T-helper 1 cell treated with Interleukin-12 subunit alpha and Interleukin-12 subunit beta and Interleukin-4 antibody, amounts not matched to agents 30 ng/mL and 1 ng/mL, for 36 hours (primary cell): ENCODE data around the gene BTRC. TPM values are rescaled to one million over a fixed set of nuclear protein-coding genes. Genes with fewer than 3 reads are reported as not detected.

Experiments
- intact Hi-C: fragments of 100-400 bp; cut with micrococcal nuclease; formaldehyde crosslinking; loops from one replicate; pipeline ENCODE4 v1.15.1; 2024
- total RNA-seq: library from RNA; stranded (reverse); gene quantifications from 2 replicates; pipeline ENCODE4 v1.2.3, GENCODE V29; 2022

Gene BTRC
- total RNA-seq, 1 donor from 2014 or later, result 14.8 TPM

GRCh38 chr10:101468159-101468558, 114.2 kb downstream of the BTRC start:
- intact Hi-C loops, result no loop called here

DNA sequence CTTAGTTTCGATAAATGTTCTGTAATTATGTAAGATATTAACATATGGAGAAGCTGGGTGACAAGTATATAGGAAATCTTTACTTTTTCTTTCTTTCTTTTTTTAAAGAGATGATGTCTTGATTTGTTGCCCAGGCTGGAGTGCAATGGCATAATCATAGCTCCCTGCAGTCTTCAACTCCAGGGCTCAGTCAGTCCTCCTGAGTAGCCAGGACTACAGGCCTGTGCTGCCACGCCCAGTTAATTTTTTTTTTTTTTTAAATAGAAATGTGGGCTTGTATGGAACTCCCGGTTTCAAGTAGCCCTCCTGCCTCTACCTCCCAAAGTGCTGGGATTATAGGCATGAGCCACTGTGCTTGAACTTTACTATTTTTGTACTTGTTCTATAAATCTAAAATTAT, 122.4 kb downstream of the BTRC start:
- intact Hi-C loops, result no loop called here

DNA sequence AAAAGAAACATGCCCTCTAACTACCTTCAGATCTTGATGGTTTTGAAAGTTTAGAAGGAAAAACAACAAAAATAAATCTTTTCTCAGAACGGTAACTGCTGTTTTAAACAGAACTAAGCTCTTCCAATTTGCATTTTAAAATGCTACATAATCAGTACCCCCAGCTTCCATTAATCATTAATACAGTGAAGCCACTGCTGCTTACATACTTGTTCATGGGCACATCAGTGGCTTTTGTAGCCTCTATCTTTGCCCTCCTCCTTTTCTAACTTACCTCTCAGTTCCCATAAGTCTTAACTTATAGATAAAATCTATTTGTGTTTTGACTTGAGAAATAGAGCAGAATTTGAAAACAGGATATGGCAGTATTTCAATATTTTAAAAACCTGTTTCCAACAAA, 125.0 kb downstream of the BTRC start:
- intact Hi-C loops, result no loop called here

GRCh38 chr10:101481256-101481655, 127.3 kb downstream of the BTRC start:
- intact Hi-C loops, result no loop called here

GRCh38 chr10:101482568-101482967, 128.6 kb downstream of the BTRC start:
- intact Hi-C loops, result no loop called here

- intact Hi-C loops, result no loop called here
Observed at GRCh38 chr10:101484175-101484745, 130.3 kb downstream of the BTRC start.

DNA sequence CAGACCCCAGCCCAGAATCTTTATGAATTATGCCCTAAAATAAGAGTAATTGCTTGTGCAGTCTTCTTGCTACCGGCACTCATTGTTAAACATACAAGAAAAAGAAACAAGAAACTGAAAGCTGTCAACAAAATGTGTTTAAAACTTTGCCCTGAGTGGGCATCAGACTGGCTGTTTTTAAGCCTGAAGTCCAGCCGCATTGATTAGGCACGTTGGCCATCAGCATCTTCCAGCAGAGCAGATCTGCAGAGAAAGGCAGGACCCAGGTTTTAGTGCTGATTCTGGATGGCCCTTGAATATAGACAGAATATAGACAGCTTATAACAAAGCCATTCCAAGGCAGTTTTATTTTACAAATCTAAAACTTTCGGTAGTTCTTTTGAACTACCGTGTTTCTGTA, 131.2 kb downstream of the BTRC start:
- intact Hi-C loops, result no loop called here

- intact Hi-C loops, result no loop called here
Observed at GRCh38 chr10:101485681-101486554, 132.0 kb downstream of the BTRC start.

DNA sequence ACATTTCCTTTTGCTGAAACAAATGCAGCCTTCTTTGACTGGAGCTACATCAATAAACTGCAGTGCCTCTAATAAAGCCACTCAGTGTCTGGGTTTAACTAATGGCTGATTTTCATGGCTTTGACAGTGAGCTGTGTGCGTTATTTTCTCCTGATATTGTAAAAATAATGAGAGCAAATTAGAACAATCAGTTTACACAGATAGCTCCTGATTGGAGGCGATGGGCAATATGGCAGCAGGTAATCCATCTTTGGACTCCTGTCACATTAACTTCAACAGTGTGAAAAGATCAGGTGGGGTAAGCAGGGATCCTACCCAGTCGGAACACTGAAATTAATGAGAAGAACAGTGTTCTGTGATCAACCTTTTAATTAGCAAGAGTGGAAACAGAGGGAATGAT, 133.4 kb downstream of the BTRC start:
- intact Hi-C loops, result no loop called here

DNA sequence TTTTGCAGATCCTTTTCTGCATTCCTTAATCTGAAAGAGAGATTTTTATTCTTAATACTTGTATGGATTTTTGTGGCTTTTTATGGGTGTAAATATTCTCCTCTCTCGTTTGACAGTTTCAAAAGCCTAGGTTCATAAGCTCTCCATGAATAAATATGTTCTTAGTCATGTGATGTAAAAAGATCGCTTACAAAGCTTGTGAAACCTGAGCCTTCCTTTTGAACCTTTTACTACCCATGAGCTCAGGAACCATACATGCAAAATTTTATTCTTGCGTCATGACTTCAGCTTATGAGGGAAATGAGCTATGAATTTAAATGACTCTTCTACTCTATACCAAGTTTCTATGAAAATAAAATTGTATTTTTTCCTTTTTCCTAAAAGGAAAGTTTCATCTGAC, 135.4 kb downstream of the BTRC start:
- intact Hi-C loops, result no loop called here

- intact Hi-C loops, result no loop called here
Observed at GRCh38 chr10:101490026-101490425, 136.1 kb downstream of the BTRC start.

GRCh38 chr10:101492205-101492604, 138.2 kb downstream of the BTRC start:
- intact Hi-C loops, result no loop called here

- intact Hi-C loops, result no loop called here
Observed at GRCh38 chr10:101492814-101493213, 138.8 kb downstream of the BTRC start.

- intact Hi-C loops, result no loop called here
Observed at GRCh38 chr10:101493249-101493648, 139.3 kb downstream of the BTRC start.

DNA sequence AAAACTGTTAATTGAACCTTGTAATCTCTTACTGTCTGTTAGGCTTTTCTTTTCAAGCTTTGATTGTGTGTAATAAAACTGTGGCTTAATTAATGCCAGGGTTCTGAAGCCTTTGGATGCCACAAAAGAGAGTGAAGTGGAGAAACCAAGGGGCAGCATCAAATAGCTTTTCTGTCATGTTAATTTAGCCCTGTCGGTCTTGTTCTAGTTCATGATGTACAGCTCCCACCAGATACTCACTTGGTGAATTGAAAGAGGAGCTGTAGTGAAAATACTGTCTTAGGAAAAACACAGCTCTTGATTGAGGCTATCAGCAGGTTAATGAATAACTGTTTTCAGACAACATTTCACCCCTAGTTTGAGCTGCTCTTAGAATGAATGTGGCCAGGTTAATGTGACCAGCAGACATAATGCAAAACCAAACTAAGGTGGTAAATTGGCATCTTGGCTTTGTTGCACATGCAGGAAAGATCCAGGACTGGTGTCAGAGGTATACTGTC, 139.9 kb downstream of the BTRC start:
- intact Hi-C loops, result no loop called here

DNA sequence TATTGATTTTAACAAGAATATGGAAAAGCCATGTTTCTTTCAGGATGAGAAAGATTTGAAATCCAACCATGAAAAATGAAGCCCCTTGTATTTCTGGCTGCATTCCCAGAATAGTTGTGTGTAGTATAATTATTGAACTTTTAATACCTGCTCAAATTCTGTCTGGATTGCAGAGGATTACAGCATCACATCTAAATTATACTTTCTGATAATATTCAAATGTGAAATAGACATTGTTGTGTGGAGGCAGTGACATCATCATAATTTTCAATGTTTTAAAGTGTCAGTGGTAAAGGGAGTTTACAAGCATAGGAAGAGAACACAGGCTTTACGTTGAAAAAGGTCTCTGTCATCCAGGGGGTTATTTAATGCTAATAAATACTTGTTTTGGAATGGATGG, 140.7 kb downstream of the BTRC start:
- intact Hi-C loops, result loop anchor here (1.0 kb wide), 1 partner anchor 76 kb away; no protein-coding TSS in a partner anchor

DNA sequence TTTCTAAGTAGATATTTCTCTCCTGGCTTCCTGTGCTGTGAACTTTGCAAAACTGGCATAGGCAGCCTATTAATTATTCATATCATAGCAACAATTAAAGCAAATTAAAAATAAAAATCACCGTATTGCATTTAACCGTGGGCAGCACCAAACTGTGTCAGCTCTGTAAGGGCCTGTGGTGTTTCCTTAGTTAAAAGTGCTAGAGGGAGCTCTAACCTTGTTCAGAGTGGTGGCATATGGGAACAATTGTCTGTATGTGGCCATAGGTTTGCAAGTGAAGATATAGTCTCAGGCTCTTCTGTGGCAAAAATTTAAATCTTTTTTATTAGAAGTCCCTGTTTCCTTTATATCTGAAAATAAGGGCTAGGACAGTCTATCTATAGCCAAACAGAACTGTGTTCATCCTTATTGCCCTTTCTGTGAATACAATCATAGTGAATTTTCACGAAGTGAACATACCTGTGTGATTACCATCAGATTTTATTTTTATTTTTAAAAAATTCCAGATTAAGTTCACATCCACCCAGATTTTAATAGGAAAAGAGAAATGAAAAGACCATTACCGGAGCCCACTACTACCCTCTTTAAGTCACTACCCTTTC, 141.5 kb downstream of the BTRC start:
- intact Hi-C loops, result loop anchor here (1.0 kb wide), 1 partner anchor 75 kb away; no protein-coding TSS in a partner anchor

DNA sequence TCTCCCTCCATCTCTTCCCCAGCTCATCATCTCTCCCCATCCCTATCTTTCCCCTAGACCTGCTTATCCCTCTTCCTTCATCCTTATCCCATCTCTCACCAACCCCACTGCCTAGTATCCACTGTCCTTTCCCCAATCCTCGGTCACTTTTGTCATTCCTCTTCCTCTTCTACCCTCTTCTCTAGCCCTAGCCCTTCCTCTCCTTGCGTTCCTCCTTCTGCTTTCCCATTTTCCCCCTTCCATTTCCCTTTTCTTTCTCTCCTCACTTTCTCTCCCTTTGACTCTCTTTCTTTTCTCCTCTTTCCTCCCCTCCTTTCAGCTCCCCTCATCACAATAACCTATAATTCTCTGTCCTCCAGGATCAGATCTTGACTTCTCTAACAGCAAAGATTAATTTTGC, 150.5 kb downstream of the BTRC start:
- intact Hi-C loops, result no loop called here

DNA sequence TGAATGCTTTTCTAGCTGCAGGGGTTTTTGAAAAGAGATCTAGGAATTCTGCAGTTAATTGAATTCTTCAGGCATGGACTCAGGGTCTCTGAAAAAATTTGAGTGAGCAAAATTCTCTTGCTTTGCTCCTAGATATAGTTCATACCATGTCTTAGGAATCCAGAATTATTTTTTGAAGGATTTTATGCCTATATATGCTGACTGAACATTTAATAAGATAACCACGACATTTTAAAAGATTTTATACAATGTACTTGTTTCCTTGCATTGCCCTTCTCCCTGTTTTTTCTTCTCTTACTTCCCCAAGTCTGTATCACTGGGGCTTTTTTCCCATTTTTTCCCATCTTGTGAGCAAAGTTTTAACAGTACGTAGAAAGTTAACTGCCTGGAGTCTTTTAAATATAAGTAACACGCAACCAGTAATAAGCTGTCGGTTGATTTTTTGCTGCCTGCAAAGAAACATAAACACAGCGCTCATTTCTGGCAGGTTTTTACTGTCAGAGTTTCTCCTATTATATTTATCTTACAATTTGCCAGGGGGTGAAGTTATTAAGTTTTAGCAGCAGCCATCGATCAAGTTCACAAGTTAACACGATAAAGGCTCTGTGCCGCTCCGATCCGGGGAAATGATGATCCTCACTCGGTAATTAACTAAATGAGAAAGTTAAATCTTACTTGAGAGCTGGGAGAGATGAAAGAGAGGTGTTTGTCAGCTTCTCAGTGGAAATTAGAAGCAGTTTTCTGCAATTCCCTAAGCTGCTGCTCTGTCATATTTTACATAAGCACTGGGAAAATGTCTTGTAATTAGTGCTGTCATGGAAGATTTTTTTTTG, 153.1 kb downstream of the BTRC start:
- intact Hi-C loops, result no loop called here

DNA sequence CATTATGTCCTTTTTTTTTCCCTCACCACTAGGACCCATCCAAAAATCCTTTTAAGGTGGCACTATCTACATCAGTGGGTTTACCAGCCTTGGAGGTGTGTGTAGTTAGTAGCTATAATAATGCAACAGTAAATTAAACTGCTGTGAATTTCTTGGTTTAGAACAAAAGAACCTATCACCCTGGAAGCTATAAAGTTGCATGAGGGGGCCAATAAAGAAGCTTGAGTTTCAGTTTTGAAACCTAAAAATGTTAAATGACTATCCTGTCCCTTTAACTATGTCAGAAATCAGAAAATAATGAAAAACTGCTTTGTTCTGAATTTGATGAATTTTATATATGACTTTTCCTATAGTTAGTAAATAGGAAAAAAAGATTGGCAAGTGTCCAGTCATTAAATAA, 153.9 kb downstream of the BTRC start:
- intact Hi-C loops, result no loop called here

- intact Hi-C loops, result no loop called here
Observed at GRCh38 chr10:101511938-101512337, 158.0 kb downstream of the BTRC start.
